Stomach (tissue), 9 donors: ENCODE data around the gene OR6B1. TPM values are rescaled to one million over a fixed set of nuclear protein-coding genes. Genes with fewer than 3 reads are reported as not detected.
A peak's percentile ranks its signal among the peaks of the same experiment; 100 is the strongest.

ENCODE experiments used
- DNase-seq, 2 donors: peaks; one replicate each; pipeline versions ENCODE4 v3.0.0 to v3.0.0-alpha.2; 2013 to 2019
- H3K27ac ChIP-seq, 5 donors: fragments of 200-600 bp in 4 of 5; sonication (generic) in 4 of 5; one replicate each; pipeline ENCODE4 v1.5.1; 2013 to 2019; ENCODE audit warnings: mild to moderate bottlenecking in 1 of 5, moderate library complexity in 1 of 5
- H3K27me3 ChIP-seq, 3 donors: fragments of 200-600 bp; sonication (generic); one replicate each; pipeline ENCODE4 v1.5.1; 2017 to 2019; ENCODE audit warnings: mixed run types in 1 of 3
- H3K36me3 ChIP-seq, 4 donors: fragments of 200-600 bp; sonication (generic); 1 replicate in 3 of 4; 2 replicates in 1 of 4; pipeline ENCODE4 v1.5.1; 2016 to 2019
- H3K4me1 ChIP-seq, 4 donors: fragments of 200-600 bp; sonication (generic); one replicate each; pipeline ENCODE4 v1.5.1; 2016 to 2019
- H3K4me3 ChIP-seq, 4 donors: fragments of 200-600 bp; sonication (generic) in 3 of 4; one replicate each; pipeline ENCODE4 v1.5.1; 2016 to 2019; ENCODE audit warnings: mild to moderate bottlenecking in 1 of 4
- H3K9me3 ChIP-seq, 4 donors: fragments of 200-600 bp; sonication (generic); one replicate each; pipeline ENCODE4 v1.5.1; 2016 to 2019
- CTCF ChIP-seq, 7 experiments: fragments of 450-650 bp in 4 of 7; fragments of 200-600 bp in 3 of 7; sonication (generic) in 3 of 7; IDR thresholded peaks; one replicate each; pipeline ENCODE4 v1.5.1; 2016 to 2019; ENCODE audit warnings: antibody characterized with exemption in 7 of 7, control low read depth in 2 of 7, mild to moderate bottlenecking in 1 of 7
- EP300 ChIP-seq: sonication (generic); formaldehyde crosslinking; IDR thresholded peaks from one replicate; pipeline ENCODE4 v1.6.1; 2017; ENCODE audit warnings: antibody characterized with exemption
- POLR2A ChIP-seq, 4 donors: fragments of 450-650 bp; IDR thresholded peaks; one replicate each; pipeline ENCODE4 v1.6.1; 2016; ENCODE audit warnings: antibody characterized with exemption in 4 of 4, control low read depth in 2 of 4, mild to moderate bottlenecking in 1 of 4, moderate library complexity in 1 of 4
- POLR2AphosphoS5 ChIP-seq, 3 donors: sonication (generic); formaldehyde crosslinking; IDR thresholded peaks; one replicate each; pipeline ENCODE4 v1.6.1; 2016; ENCODE audit warnings: antibody characterized with exemption in 3 of 3
- WGBS, 5 donors: extraction: QIAGEN DNeasy Blood & Tissue Kit in 3 of 5; methylation state at CpG; one replicate each; pipeline versions ENCODE4 v1.1.5 to v1.1.7; 2013 to 2018; 5-methylcytosine and 5-hydroxymethylcytosine counted together
- intact Hi-C: fragments of 100-400 bp; cut with DNase I; formaldehyde crosslinking; loops from one replicate; pipeline ENCODE4 v1.15.1; 2023; ENCODE audit warnings: low total_unique reads
- polyA plus RNA-seq, 3 donors: library from polyadenylated mRNA; stranded (reverse); fragments of 200-250 nt; gene quantifications; one replicate each; pipeline ENCODE4 v1.2.3, GENCODE V29; 2013
- total RNA-seq, 5 donors: library from RNA; depleted of rRNA; stranded (reverse); fragments of >200 nt; gene quantifications; one replicate each; pipeline versions ENCODE4 v1.1.0 to v1.2.3, GENCODE V29; 2014 to 2016
- donor health status: healthy with polysubstance abuse.
- donor health status: Bipolar disorder and iron deficiency.
- donor health status: healthy.

OR6B1 gene
- total and polyA plus RNA-seq, 8 donors, result not detected

GRCh38 chr7:143988976-143989745, 11.0 kb upstream of the OR6B1 start:
- TF ChIP-seq CTCF (IDR thresholded peaks at IDR 0.05) (no peak), POLR2AphosphoS5 (IDR thresholded peaks at IDR 0.05) (no peak), POLR2A (IDR thresholded peaks at IDR 0.05) (no peak), EP300 (no peak)
- peak in 1 of 2 donors; percentile 12 for DNase-seq
- intact Hi-C loops, result no loop called here
- Histone ChIP-seq H3K9me3 (peaks cover 0 to 7% (median 3%) of the 10 kb centered on the region in 4 donors), H3K4me1 (peaks cover 0 to 21% (median 5%) of the 10 kb centered on the region in 4 donors), H3K27me3 (no peaks in the 10 kb centered on the region), H3K27ac (no peak overlapping the region), H3K36me3 (no peaks in the 10 kb centered on the region), H3K4me3 (no peak overlapping the region)
- 87 to 88% (median 88%) methylated on average over 5 of the region's 5 CpGs for WGBS, 5 donors

GRCh38 chr7:143992670-143993069, 7.5 kb upstream of the OR6B1 start:
- Histone ChIP-seq H3K36me3 (no peaks in the 10 kb centered on the region), H3K4me3 (no peak overlapping the region), H3K27me3 (no peaks in the 10 kb centered on the region), H3K9me3 (peaks cover 0 to 7% (median 3%) of the 10 kb centered on the region in 4 donors), H3K27ac (no peak overlapping the region), H3K4me1 (peaks cover 0 to 21% (median 5%) of the 10 kb centered on the region in 4 donors)
- intact Hi-C loops, result no loop called here
- no peak for DNase-seq
- TF ChIP-seq POLR2A (IDR thresholded peaks at IDR 0.05) (no peak), EP300 (no peak), CTCF (IDR thresholded peaks at IDR 0.05) (no peak)

GRCh38 chr7:143993924-143994323, 6.2 kb upstream of the OR6B1 start:
- no peak for DNase-seq
- Histone ChIP-seq H3K9me3 (peaks cover 0 to 7% (median 3%) of the 10 kb centered on the region in 4 donors), H3K36me3 (no peaks in the 10 kb centered on the region), H3K4me1 (peaks cover 0 to 11% (median 5%) of the 10 kb centered on the region in 4 donors), H3K4me3 (no peak overlapping the region), H3K27me3 (no peaks in the 10 kb centered on the region), H3K27ac (no peak overlapping the region)
- intact Hi-C loops, result no loop called here
- TF ChIP-seq POLR2A (IDR thresholded peaks at IDR 0.05) (no peak), EP300 (no peak), CTCF (IDR thresholded peaks at IDR 0.05) (no peak), POLR2AphosphoS5 (IDR thresholded peaks at IDR 0.05) (no peak)
- WGBS, 5 donors, result 91 to 97% (median 93%) methylated on average over 3 of the region's 3 CpGs

- no peak for DNase-seq
- H3K4me1 ChIP-seq, result no peaks in the 10 kb centered on the region
- H3K4me3 ChIP-seq, result no peak overlapping the region
- intact Hi-C loops, result no loop called here
- no peaks in the 10 kb centered on the region for H3K9me3 ChIP-seq
- TF ChIP-seq POLR2AphosphoS5 (IDR thresholded peaks at IDR 0.05), result no peak
- TF ChIP-seq POLR2A (IDR thresholded peaks at IDR 0.05), result no peak
- no peak for TF ChIP-seq CTCF (IDR thresholded peaks at IDR 0.05)
- no peak for TF ChIP-seq EP300
- H3K27ac ChIP-seq, result no peak overlapping the region
- WGBS, 5 donors, result 69 to 81% (median 77%) methylated on average over 3 of the region's 3 CpGs
- no peaks in the 10 kb centered on the region for H3K36me3 ChIP-seq
- H3K27me3 ChIP-seq, result no peaks in the 10 kb centered on the region
Observed at GRCh38 chr7:144001543-144001942, 1.4 kb downstream of the OR6B1 start.
